GM12864 (cell line): Measurements from ENCODE around the gene VILL.

Experiments
- DNase-seq: peaks from one replicate; pipeline ENCODE4 v3.0.0-alpha.2; 2011; ENCODE audit warnings: low read depth
- H3K4me3 ChIP-seq: 2 replicates; pipeline ENCODE4 v1.5.1; 2011; ENCODE audit warnings: mild to moderate bottlenecking, low read depth, low read length, control low read depth
- TF ChIP-seq, protein P1 (sequence below): IDR thresholded peaks from 2 replicates; pipeline ENCODE4 v1.5.1; 2011; ENCODE audit warnings: low read depth, mild to moderate bottlenecking, moderate library complexity, low read length, control low read depth, inconsistent platforms; ENCODE audit errors: missing control alignments

Gene VILL

DNA sequence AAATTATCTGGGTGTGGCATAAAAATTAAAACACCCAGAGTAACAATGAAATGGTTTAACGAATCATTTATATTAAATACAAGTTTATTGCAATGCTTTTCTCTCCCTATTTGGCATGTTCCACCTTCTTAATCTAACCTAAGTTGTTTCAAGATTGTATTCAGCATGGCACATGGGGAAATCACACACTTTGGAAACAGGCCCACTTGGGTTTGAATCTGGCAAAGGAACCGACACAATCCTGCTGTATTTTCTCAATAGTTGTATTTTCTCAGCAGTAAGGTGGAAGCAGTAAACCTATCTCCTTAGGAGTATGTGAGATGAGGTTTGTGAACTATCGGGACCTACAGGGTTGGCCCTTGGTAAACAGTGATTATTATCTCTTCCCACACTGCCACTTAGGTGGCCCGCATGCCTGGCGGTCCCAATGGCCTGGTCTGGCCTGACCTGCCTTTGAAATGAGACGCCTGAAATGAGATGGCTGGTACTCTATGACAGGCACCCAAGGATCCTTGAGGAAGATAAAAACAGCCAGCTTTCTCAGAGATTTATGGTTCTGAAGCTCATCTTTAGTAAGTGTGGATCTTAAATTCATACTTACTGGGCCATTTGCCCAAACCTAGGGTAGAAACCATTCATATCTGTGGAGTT, 45.3 kb upstream of the VILL start:
- no peak for DNase-seq
- TF ChIP-seq, protein P1, sequence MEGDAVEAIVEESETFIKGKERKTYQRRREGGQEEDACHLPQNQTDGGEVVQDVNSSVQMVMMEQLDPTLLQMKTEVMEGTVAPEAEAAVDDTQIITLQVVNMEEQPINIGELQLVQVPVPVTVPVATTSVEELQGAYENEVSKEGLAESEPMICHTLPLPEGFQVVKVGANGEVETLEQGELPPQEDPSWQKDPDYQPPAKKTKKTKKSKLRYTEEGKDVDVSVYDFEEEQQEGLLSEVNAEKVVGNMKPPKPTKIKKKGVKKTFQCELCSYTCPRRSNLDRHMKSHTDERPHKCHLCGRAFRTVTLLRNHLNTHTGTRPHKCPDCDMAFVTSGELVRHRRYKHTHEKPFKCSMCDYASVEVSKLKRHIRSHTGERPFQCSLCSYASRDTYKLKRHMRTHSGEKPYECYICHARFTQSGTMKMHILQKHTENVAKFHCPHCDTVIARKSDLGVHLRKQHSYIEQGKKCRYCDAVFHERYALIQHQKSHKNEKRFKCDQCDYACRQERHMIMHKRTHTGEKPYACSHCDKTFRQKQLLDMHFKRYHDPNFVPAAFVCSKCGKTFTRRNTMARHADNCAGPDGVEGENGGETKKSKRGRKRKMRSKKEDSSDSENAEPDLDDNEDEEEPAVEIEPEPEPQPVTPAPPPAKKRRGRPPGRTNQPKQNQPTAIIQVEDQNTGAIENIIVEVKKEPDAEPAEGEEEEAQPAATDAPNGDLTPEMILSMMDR, result no peak
- no peak overlapping the region for H3K4me3 ChIP-seq

DNA sequence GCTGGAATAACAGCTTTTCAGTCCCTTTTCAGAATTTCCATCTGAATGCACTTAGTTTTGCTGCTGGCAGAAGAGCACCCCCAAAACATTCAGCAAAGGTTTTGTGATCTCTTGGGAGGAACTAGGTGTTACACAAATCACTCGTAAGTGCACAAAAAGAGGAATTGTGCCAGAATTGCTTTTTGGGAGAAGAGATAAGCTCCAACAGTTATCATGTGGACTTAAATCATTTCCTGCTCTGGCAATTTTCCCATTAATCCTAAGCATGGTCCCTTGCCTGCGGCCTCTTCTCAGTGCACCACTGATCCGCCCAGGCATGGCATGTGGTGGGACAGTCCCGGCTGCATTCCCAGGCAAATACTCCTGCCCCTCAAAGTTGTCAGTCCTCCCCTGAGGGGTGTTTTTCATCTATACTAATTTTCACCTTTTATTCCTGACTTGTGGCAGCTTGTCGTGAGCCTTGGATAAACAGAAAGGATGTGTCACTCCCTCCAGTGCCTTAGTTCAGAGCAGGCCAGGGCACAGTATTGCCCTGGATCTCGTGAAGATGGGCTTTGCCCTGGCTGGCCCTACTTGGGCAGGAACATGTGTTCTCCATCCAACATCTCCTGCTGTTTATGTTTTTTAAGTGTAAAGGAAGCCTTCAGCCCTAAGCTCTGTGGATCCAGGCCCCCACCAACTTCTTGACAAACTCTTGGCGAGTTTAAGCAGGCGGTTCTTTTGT, 44.6 kb upstream of the VILL start:
- no peak overlapping the region for H3K4me3 ChIP-seq
- TF ChIP-seq, protein P1, result no peak
- no peak for DNase-seq

DNA sequence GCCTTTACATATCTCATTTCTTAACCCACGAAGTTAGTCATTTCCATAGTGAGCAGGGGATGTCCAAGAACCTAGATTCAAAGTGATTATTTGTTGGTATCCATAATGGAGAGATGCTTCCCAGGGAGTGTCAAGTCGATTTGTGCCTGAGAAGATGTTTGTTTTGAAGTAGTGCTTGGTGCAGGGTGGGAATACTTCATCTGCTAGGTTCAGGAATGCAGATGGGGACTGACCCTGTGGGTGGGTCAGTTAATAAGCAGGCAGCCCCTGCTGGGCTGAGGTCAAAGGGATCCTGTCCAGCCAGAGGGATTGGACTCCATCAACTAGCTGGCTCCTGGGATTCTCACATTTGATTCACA, 44.1 kb upstream of the VILL start:
- TF ChIP-seq, protein P1, result no peak
- no peak overlapping the region for H3K4me3 ChIP-seq
- DNase-seq, result no peak

DNA sequence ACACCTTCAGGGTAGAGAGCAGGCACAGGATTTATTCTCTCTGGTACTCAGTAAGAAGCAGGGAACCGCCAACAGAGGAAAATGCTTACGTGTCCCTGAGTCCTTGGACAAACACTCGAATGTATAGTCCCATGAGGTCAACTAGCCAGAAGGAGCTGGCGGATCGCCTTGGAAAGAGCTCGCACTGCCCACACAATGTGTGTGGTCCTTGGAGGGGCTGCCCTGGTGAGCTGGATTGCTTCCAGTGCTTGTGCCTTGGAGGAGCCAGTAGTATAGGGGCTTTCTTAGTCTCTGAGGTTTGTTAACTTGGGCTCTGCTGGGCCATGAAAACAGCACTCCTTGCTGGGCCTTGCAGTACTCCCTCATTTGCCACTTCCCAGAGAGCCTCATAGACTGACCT, 40.7 kb upstream of the VILL start:
- no peak for DNase-seq
- H3K4me3 ChIP-seq, result no peak overlapping the region
- TF ChIP-seq, protein P1, result no peak

DNA sequence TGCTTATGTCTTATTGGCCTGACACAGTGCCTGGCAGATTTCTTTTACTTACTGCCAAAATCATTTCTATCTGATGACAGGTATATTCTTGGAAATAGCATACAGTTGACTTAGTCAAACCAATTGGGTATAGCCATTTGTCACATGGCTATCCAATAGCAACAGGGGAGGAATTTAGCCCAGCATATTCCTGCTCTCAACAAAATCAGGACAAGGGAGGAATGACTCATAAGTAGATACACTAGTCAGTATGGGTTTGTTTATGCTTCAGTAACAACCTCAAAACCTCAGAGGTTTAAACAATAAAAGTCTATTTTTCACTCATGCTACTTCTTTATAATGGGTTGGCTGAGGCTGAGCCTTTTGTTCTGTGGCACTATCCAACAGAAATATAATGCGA, 38.0 kb upstream of the VILL start:
- no peak overlapping the region for H3K4me3 ChIP-seq
- TF ChIP-seq, protein P1, result no peak
- DNase-seq, result no peak

DNA sequence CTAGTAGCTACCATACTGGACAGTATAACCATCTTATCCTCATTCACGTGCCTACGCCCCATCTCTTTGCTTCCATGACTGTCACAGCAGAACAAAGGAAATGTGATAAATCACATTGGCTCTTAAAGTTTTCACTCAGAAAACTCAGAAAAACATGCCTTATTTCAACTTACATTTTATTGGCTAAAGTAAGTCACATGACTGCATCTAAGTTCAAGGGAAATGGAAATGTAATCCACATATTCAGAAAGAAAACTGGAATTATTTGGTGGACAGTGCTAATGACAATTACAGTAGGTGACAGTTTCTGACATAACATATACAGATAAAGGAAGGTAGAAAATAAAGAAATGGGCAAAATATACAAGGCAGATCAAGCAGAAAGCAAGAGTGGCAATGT, 37.4 kb upstream of the VILL start:
- no peak overlapping the region for H3K4me3 ChIP-seq
- no peak for DNase-seq
- TF ChIP-seq, protein P1, result no peak
